Hepatocyte (in vitro differentiated cells): ENCODE measurements around the gene UBE2E2.

ENCODE experiments used
- EZH2 ChIP-seq: fragments of 200-600 bp; sonication (generic); IDR thresholded peaks from 2 replicates; pipeline ENCODE4 v1.6.1; 2016; ENCODE audit warnings: antibody characterized with exemption, mild to moderate bottlenecking, borderline replicate concordance
- EZH2phosphoT487 ChIP-seq: fragments of 200-600 bp; sonication (generic); IDR thresholded peaks from one replicate; pipeline ENCODE4 v1.6.1; 2018; ENCODE audit warnings: antibody characterized with exemption, mild to moderate bottlenecking, low read depth, moderate library complexity; ENCODE audit not compliant: unreplicated experiment, severe bottlenecking
- TF ChIP-seq, protein P1 (sequence below): fragments of 200-600 bp; sonication (generic); IDR thresholded peaks from 2 replicates; pipeline ENCODE4 v1.5.1; 2016; ENCODE audit warnings: antibody characterized with exemption, mild to moderate bottlenecking; ENCODE audit not compliant: poor library complexity

DNA sequence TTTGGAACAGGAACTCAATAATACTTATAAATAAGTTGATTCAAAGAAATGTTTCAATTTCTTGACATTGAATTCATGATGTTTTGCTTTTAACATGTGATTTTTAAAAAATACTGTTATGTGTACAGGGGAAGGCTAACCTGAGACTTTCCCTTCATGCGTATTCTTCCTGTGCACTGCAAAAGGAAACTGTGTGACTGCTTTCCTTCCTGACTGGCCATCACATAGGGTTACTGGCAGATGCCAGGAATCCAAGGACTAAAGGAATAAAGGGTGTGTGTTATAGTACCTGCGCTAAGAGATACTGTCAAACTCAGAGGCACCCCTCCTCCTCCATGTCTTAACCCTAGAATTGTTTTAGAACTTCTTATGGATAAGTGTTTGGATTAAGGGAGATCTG, 236.0 kb downstream of the UBE2E2 start:
- TF ChIP-seq, protein P1, sequence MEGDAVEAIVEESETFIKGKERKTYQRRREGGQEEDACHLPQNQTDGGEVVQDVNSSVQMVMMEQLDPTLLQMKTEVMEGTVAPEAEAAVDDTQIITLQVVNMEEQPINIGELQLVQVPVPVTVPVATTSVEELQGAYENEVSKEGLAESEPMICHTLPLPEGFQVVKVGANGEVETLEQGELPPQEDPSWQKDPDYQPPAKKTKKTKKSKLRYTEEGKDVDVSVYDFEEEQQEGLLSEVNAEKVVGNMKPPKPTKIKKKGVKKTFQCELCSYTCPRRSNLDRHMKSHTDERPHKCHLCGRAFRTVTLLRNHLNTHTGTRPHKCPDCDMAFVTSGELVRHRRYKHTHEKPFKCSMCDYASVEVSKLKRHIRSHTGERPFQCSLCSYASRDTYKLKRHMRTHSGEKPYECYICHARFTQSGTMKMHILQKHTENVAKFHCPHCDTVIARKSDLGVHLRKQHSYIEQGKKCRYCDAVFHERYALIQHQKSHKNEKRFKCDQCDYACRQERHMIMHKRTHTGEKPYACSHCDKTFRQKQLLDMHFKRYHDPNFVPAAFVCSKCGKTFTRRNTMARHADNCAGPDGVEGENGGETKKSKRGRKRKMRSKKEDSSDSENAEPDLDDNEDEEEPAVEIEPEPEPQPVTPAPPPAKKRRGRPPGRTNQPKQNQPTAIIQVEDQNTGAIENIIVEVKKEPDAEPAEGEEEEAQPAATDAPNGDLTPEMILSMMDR = no peak
- TF ChIP-seq EZH2 (no peak), EZH2phosphoT487 (no peak)
